ENCODE measurements around the gene BLTP3A. TPM values are rescaled to one million over a fixed set of nuclear protein-coding genes. Genes with fewer than 3 reads are reported as not detected.

The BLTP3A gene, protein sequence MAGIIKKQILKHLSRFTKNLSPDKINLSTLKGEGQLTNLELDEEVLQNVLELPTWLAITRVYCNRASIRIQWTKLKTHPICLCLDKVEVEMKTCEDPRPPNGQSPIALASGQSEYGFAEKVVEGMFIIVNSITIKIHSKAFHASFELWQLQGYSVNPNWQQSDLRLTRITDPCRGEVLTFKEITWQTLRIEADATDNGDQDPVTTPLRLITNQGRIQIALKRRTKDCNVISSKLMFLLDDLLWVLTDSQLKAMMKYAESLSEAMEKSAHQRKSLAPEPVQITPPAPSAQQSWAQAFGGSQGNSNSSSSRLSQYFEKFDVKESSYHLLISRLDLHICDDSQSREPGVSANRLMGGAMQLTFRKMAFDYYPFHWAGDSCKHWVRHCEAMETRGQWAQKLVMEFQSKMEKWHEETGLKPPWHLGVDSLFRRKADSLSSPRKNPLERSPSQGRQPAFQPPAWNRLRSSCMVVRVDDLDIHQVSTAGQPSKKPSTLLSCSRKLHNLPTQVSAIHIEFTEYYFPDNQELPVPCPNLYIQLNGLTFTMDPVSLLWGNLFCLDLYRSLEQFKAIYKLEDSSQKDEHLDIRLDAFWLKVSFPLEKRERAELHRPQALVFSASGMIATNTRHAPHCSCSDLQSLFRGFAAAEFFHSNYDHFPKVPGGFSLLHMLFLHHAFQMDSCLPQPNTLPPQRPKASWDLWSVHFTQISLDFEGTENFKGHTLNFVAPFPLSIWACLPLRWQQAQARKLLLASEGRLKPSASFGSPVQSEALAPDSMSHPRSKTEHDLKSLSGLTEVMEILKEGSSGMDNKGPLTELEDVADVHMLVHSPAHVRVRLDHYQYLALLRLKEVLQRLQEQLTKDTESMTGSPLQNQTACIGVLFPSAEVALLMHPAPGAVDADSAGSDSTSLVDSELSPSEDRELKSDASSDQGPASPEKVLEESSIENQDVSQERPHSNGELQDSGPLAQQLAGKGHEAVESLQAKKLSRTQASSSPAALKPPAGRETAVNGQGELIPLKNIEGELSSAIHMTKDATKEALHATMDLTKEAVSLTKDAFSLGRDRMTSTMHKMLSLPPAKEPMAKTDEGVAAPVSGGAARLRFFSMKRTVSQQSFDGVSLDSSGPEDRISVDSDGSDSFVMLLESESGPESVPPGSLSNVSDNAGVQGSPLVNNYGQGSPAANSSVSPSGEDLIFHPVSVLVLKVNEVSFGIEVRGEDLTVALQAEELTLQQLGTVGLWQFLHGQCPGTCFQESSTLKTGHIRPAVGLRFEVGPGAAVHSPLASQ (N-terminal part only)
- 5.9 and 7.0 TPM in 2 replicates for total RNA-seq

GRCh38 chr6:34791701-34792604, at the start of gene BLTP3A:
TSS of gene BLTP3A (plus strand) at chr6:34792083. CDS start at chr6:34792251, 168 bp downstream.

Other genes starting within 250 kb of the BLTP3A start
- not detected in 2 replicates for gene SPDEF, start 235.8 kb upstream of the BLTP3A start, total RNA-seq
- gene ILRUN, start 95.3 kb upstream of the BLTP3A start, total RNA-seq: 44.1 and 49.3 TPM in 2 replicates
- 25.8 and 33.2 TPM in 2 replicates for gene SNRPC, start 34.6 kb upstream of the BLTP3A start, total RNA-seq
- gene TAF11, start 96.0 kb downstream of the BLTP3A start, total RNA-seq: 15.4 and 21.1 TPM in 2 replicates
- gene ANKS1A, start 97.2 kb downstream of the BLTP3A start, total RNA-seq: 9.5 and 15.7 TPM in 2 replicates

All from smooth muscle cell of the umbilical artery (primary cell).